Measurements from ENCODE around the gene SHOC2.

The SHOC2 gene

GRCh38 chr10:110969183-110969582 lies 49.8 kb downstream of the SHOC2 start:
- H3K36me3 ChIP-seq (ENCODE audit: control insufficient read depth in 2 of 2, insufficient read depth in 2 of 2, low read length in 2 of 2): no peaks in the 10 kb centered on the region
- no peak overlapping the region for H3K9ac ChIP-seq (ENCODE audit: low read length in 2 of 2)
- H3K4me3 ChIP-seq (ENCODE audit: low read length in 2 of 2): no peak overlapping the region
- H3K9me3 ChIP-seq (ENCODE audit: control insufficient read depth in 2 of 2, low read length in 2 of 2): no peaks in the 10 kb centered on the region
- H3K4me1 ChIP-seq (ENCODE audit: control insufficient read depth, insufficient read depth, low read length): no peaks in the 10 kb centered on the region
- H3K27ac ChIP-seq (ENCODE audit: low read length): no peak overlapping the region
- no peaks in the 10 kb centered on the region for H3K27me3 ChIP-seq (ENCODE audit: control insufficient read depth in 1 of 2, insufficient read depth in 2 of 2, low read length in 2 of 2)

GRCh38 chr10:110971638-110972037 lies 52.2 kb downstream of the SHOC2 start:
- no peak overlapping the region for H3K4me3 ChIP-seq (ENCODE audit: low read length in 2 of 2)
- H3K9ac ChIP-seq (ENCODE audit: low read length in 2 of 2): no peak overlapping the region
- H3K27me3 ChIP-seq (ENCODE audit: control insufficient read depth in 1 of 2, insufficient read depth in 2 of 2, low read length in 2 of 2): no peaks in the 10 kb centered on the region
- H3K36me3 ChIP-seq (ENCODE audit: control insufficient read depth in 2 of 2, insufficient read depth in 2 of 2, low read length in 2 of 2): no peaks in the 10 kb centered on the region
- H3K4me1 ChIP-seq (ENCODE audit: control insufficient read depth, insufficient read depth, low read length): no peaks in the 10 kb centered on the region
- no peaks in the 10 kb centered on the region for H3K9me3 ChIP-seq (ENCODE audit: control insufficient read depth in 2 of 2, low read length in 2 of 2)
- H3K27ac ChIP-seq (ENCODE audit: low read length): no peak overlapping the region

- H3K27me3 ChIP-seq (ENCODE audit: control insufficient read depth in 1 of 2, insufficient read depth in 2 of 2, low read length in 2 of 2): no peaks in the 10 kb centered on the region
- H3K36me3 ChIP-seq (ENCODE audit: control insufficient read depth in 2 of 2, insufficient read depth in 2 of 2, low read length in 2 of 2): no peaks in the 10 kb centered on the region
- H3K27ac ChIP-seq (ENCODE audit: low read length): no peak overlapping the region
- H3K4me1 ChIP-seq (ENCODE audit: control insufficient read depth, insufficient read depth, low read length): no peaks in the 10 kb centered on the region
- no peak overlapping the region for H3K4me3 ChIP-seq (ENCODE audit: low read length in 2 of 2)
- H3K9ac ChIP-seq (ENCODE audit: low read length in 2 of 2): no peak overlapping the region
- H3K9me3 ChIP-seq (ENCODE audit: control insufficient read depth in 2 of 2, low read length in 2 of 2): no peaks in the 10 kb centered on the region
These were observed 53.1 kb downstream of the SHOC2 start for GRCh38 chr10:110972231-110973134.

GRCh38 chr10:110973400-110973799 lies 54.0 kb downstream of the SHOC2 start:
- H3K9ac ChIP-seq (ENCODE audit: low read length in 2 of 2): no peak overlapping the region
- no peaks in the 10 kb centered on the region for H3K9me3 ChIP-seq (ENCODE audit: control insufficient read depth in 2 of 2, low read length in 2 of 2)
- H3K4me3 ChIP-seq (ENCODE audit: low read length in 2 of 2): no peak overlapping the region
- H3K27ac ChIP-seq (ENCODE audit: low read length): no peak overlapping the region
- no peaks in the 10 kb centered on the region for H3K36me3 ChIP-seq (ENCODE audit: control insufficient read depth in 2 of 2, insufficient read depth in 2 of 2, low read length in 2 of 2)
- no peaks in the 10 kb centered on the region for H3K27me3 ChIP-seq (ENCODE audit: control insufficient read depth in 1 of 2, insufficient read depth in 2 of 2, low read length in 2 of 2)
- no peaks in the 10 kb centered on the region for H3K4me1 ChIP-seq (ENCODE audit: control insufficient read depth, insufficient read depth, low read length)

GRCh38 chr10:110976577-110976976 lies 57.2 kb downstream of the SHOC2 start:
- no peaks in the 10 kb centered on the region for H3K9me3 ChIP-seq (ENCODE audit: control insufficient read depth in 2 of 2, low read length in 2 of 2)
- no peak overlapping the region for H3K4me3 ChIP-seq (ENCODE audit: low read length in 2 of 2)
- no peak overlapping the region for H3K27ac ChIP-seq (ENCODE audit: low read length)
- H3K36me3 ChIP-seq (ENCODE audit: control insufficient read depth in 2 of 2, insufficient read depth in 2 of 2, low read length in 2 of 2): no peaks in the 10 kb centered on the region
- H3K27me3 ChIP-seq (ENCODE audit: control insufficient read depth in 1 of 2, insufficient read depth in 2 of 2, low read length in 2 of 2): no peaks in the 10 kb centered on the region
- no peaks in the 10 kb centered on the region for H3K4me1 ChIP-seq (ENCODE audit: control insufficient read depth, insufficient read depth, low read length)
- no peak overlapping the region for H3K9ac ChIP-seq (ENCODE audit: low read length in 2 of 2)

GRCh38 chr10:110977662-110978061 lies 58.3 kb downstream of the SHOC2 start:
- H3K4me1 ChIP-seq (ENCODE audit: control insufficient read depth, insufficient read depth, low read length): no peaks in the 10 kb centered on the region
- no peaks in the 10 kb centered on the region for H3K36me3 ChIP-seq (ENCODE audit: control insufficient read depth in 2 of 2, insufficient read depth in 2 of 2, low read length in 2 of 2)

GRCh38 chr10:110978204-110978603 lies 58.8 kb downstream of the SHOC2 start:
- no peaks in the 10 kb centered on the region for H3K4me1 ChIP-seq (ENCODE audit: control insufficient read depth, insufficient read depth, low read length)

More at GRCh38 chr10:110977662-110978061, 58.3 kb downstream of the SHOC2 start:
- no peak overlapping the region for H3K27ac ChIP-seq (ENCODE audit: low read length)
- H3K9me3 ChIP-seq (ENCODE audit: control insufficient read depth in 2 of 2, low read length in 2 of 2): no peaks in the 10 kb centered on the region
- no peak overlapping the region for H3K9ac ChIP-seq (ENCODE audit: low read length in 2 of 2)
- H3K4me3 ChIP-seq (ENCODE audit: low read length in 2 of 2): no peak overlapping the region
- no peaks in the 10 kb centered on the region for H3K27me3 ChIP-seq (ENCODE audit: control insufficient read depth in 1 of 2, insufficient read depth in 2 of 2, low read length in 2 of 2)

GRCh38 chr10:110979611-110980010 lies 60.2 kb downstream of the SHOC2 start:
- Histone ChIP-seq H3K9ac (ENCODE audit: low read length in 2 of 2) (no peak overlapping the region), H3K9me3 (ENCODE audit: control insufficient read depth in 2 of 2, low read length in 2 of 2) (no peaks in the 10 kb centered on the region), H3K36me3 (ENCODE audit: control insufficient read depth in 2 of 2, insufficient read depth in 2 of 2, low read length in 2 of 2) (no peaks in the 10 kb centered on the region), H3K27me3 (ENCODE audit: control insufficient read depth in 1 of 2, insufficient read depth in 2 of 2, low read length in 2 of 2) (no peaks in the 10 kb centered on the region), H3K4me1 (ENCODE audit: control insufficient read depth, insufficient read depth, low read length) (no peaks in the 10 kb centered on the region), H3K27ac (ENCODE audit: low read length) (no peak overlapping the region), H3K4me3 (ENCODE audit: low read length in 2 of 2) (no peak overlapping the region)

More at GRCh38 chr10:110978204-110978603, 58.8 kb downstream of the SHOC2 start:
- Histone ChIP-seq H3K9ac (ENCODE audit: low read length in 2 of 2) (no peak overlapping the region), H3K4me3 (ENCODE audit: low read length in 2 of 2) (no peak overlapping the region), H3K36me3 (ENCODE audit: control insufficient read depth in 2 of 2, insufficient read depth in 2 of 2, low read length in 2 of 2) (no peaks in the 10 kb centered on the region), H3K9me3 (ENCODE audit: control insufficient read depth in 2 of 2, low read length in 2 of 2) (no peaks in the 10 kb centered on the region), H3K27ac (ENCODE audit: low read length) (no peak overlapping the region), H3K27me3 (ENCODE audit: control insufficient read depth in 1 of 2, insufficient read depth in 2 of 2, low read length in 2 of 2) (no peaks in the 10 kb centered on the region)

GRCh38 chr10:110980807-110981206 lies 61.4 kb downstream of the SHOC2 start:
- Histone ChIP-seq H3K4me1 (ENCODE audit: control insufficient read depth, insufficient read depth, low read length) (no peaks in the 10 kb centered on the region), H3K27ac (ENCODE audit: low read length) (no peak overlapping the region), H3K27me3 (ENCODE audit: control insufficient read depth in 1 of 2, insufficient read depth in 2 of 2, low read length in 2 of 2) (no peaks in the 10 kb centered on the region), H3K4me3 (ENCODE audit: low read length in 2 of 2) (no peak overlapping the region), H3K36me3 (ENCODE audit: control insufficient read depth in 2 of 2, insufficient read depth in 2 of 2, low read length in 2 of 2) (no peaks in the 10 kb centered on the region), H3K9me3 (ENCODE audit: control insufficient read depth in 2 of 2, low read length in 2 of 2) (no peaks in the 10 kb centered on the region), H3K9ac (ENCODE audit: low read length in 2 of 2) (no peak overlapping the region)

- Histone ChIP-seq H3K4me1 (ENCODE audit: control insufficient read depth, insufficient read depth, low read length) (no peaks in the 10 kb centered on the region), H3K4me3 (ENCODE audit: low read length in 2 of 2) (no peak overlapping the region), H3K27me3 (ENCODE audit: control insufficient read depth in 1 of 2, insufficient read depth in 2 of 2, low read length in 2 of 2) (no peaks in the 10 kb centered on the region)
These were observed 64.1 kb downstream of the SHOC2 start for GRCh38 chr10:110983466-110983865.

More at GRCh38 chr10:110983466-110983865, 64.1 kb downstream of the SHOC2 start:
- Histone ChIP-seq H3K36me3 (ENCODE audit: control insufficient read depth in 2 of 2, insufficient read depth in 2 of 2, low read length in 2 of 2) (no peaks in the 10 kb centered on the region), H3K9ac (ENCODE audit: low read length in 2 of 2) (no peak overlapping the region), H3K9me3 (ENCODE audit: control insufficient read depth in 2 of 2, low read length in 2 of 2) (no peaks in the 10 kb centered on the region), H3K27ac (ENCODE audit: low read length) (no peak overlapping the region)

Data from stomach smooth muscle (tissue), 2 donors.